NT2/D1 (cell line): ENCODE results near the gene LPIN3.
A peak's percentile ranks its signal among the peaks of the same experiment; 100 is the strongest.

Experiments used
- DNase-seq: peaks from one replicate; pipeline ENCODE4 v3.0.0-alpha.2; 2011; ENCODE audit warnings: low read depth, low spot score
- H3K27me3 ChIP-seq: 2 replicates; pipeline ENCODE4 v1.6.0; 2011; ENCODE audit warnings: mild to moderate bottlenecking; ENCODE audit not compliant: insufficient read length, insufficient read depth
- H3K36me3 ChIP-seq: 2 replicates; pipeline ENCODE4 v1.6.1; 2011; ENCODE audit warnings: mild to moderate bottlenecking, low read length, mixed read lengths; ENCODE audit not compliant: insufficient read depth, insufficient read length
- H3K4me1 ChIP-seq: 2 replicates; pipeline ENCODE4 v1.5.1; 2011; ENCODE audit not compliant: insufficient read depth, insufficient read length
- H3K4me3 ChIP-seq: 2 replicates; pipeline ENCODE4 v1.5.1; 2011; ENCODE audit warnings: low read depth; ENCODE audit not compliant: insufficient read length
- H3K9ac ChIP-seq: 2 replicates; pipeline ENCODE4 v1.6.0; 2011; ENCODE audit warnings: low read depth; ENCODE audit not compliant: insufficient read length
- H3K9me3 ChIP-seq: 2 replicates; pipeline ENCODE4 v1.5.1; 2011; ENCODE audit warnings: mild to moderate bottlenecking, low read length; ENCODE audit not compliant: insufficient read depth
- SUZ12 ChIP-seq: IDR thresholded peaks from 2 replicates; pipeline ENCODE4 v1.6.1; 2011; ENCODE audit not compliant: insufficient read length, insufficient read depth; ENCODE audit errors: extremely low read depth
- YY1 ChIP-seq: IDR thresholded peaks from 2 replicates; pipeline ENCODE4 v1.6.1; 2011; ENCODE audit not compliant: insufficient read length, insufficient read depth
- ZNF274 ChIP-seq: IDR thresholded peaks from 2 replicates; pipeline ENCODE4 v1.6.1; 2011; ENCODE audit warnings: mild to moderate bottlenecking, low read depth, low read length

LPIN3 gene

DNA sequence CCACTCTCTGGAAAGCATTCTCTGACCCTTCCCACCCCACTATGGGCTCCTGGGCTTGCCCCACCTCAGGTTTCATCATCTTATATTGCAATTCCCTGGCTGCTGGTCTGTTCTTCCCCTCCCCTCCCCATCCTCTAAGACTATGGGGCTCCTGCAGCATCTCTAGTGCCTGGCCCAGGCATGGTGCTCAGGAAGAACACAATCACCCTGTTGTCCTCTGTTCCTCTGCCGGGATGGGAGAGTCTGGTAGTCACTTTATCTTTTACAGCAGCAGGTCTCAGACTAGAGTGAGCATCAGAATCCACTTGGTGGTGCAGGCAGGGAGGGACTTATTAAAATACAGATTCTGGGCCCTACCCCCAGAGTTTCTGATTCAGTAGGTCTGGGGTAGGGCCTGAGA is 5.0 kb upstream of the LPIN3 start:
- Histone ChIP-seq H3K9ac (no peak overlapping the region), H3K27me3 (peaks cover 12% of the 10 kb centered on the region), H3K36me3 (no peaks in the 10 kb centered on the region), H3K9me3 (no peaks in the 10 kb centered on the region), H3K4me1 (peaks cover 3% of the 10 kb centered on the region), H3K4me3 (no peak overlapping the region)
- DNase-seq, result no peak
- TF ChIP-seq SUZ12, result no peak
- no peak for TF ChIP-seq YY1
- no peak for TF ChIP-seq ZNF274

DNA sequence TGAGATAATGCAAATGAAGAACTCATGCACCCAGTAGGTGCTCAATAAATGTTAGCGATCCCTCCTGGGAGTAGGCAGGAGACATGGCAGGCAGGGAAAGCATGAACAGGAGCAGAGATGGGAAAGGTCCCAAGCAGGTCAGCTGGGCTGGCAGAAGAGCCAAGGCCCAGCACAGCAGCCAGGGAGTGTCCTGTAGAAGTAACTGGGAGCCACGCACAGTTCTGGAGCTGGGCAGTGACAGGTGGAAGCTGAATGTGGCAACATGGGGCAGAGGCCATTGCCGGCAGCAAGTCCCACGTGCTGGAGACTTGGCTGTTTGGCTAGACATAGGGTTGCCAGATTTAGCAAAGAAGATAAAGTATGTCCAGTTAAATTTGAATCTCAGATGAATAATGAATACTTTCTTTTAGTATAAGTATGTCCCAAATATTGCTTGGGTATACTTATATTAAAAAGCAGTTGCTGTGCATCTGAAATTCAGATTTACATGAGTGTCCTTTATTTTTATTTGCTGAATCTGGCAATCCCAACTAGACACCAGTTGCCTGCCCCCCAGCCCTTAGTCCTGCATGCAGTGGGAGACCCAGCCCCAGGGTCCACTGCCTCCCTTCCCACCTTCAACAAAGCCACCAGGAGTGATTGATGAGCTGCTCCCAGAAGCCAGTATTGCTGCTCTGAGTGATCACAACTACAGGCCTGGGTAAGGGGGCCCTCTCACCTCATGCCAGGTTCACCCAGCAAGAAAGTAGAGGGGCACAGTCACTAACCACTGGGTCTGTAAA is 3.7 kb upstream of the LPIN3 start:
- Histone ChIP-seq H3K9ac (no peak overlapping the region), H3K27me3 (peaks cover 12% of the 10 kb centered on the region), H3K36me3 (no peaks in the 10 kb centered on the region), H3K4me3 (no peak overlapping the region), H3K4me1 (peaks cover 10% of the 10 kb centered on the region), H3K9me3 (no peaks in the 10 kb centered on the region)
- TF ChIP-seq ZNF274 (no peak), SUZ12 (no peak), YY1 (no peak)
- no peak for DNase-seq

- Histone ChIP-seq H3K4me3 (peak overlapping the region; percentile 21), H3K9ac (peak overlapping the region; percentile 39), H3K27me3 (peaks cover 12% of the 10 kb centered on the region)
Measured at GRCh38 chr20:41339957-41340326, 679 bp upstream of the LPIN3 start.

DNA sequence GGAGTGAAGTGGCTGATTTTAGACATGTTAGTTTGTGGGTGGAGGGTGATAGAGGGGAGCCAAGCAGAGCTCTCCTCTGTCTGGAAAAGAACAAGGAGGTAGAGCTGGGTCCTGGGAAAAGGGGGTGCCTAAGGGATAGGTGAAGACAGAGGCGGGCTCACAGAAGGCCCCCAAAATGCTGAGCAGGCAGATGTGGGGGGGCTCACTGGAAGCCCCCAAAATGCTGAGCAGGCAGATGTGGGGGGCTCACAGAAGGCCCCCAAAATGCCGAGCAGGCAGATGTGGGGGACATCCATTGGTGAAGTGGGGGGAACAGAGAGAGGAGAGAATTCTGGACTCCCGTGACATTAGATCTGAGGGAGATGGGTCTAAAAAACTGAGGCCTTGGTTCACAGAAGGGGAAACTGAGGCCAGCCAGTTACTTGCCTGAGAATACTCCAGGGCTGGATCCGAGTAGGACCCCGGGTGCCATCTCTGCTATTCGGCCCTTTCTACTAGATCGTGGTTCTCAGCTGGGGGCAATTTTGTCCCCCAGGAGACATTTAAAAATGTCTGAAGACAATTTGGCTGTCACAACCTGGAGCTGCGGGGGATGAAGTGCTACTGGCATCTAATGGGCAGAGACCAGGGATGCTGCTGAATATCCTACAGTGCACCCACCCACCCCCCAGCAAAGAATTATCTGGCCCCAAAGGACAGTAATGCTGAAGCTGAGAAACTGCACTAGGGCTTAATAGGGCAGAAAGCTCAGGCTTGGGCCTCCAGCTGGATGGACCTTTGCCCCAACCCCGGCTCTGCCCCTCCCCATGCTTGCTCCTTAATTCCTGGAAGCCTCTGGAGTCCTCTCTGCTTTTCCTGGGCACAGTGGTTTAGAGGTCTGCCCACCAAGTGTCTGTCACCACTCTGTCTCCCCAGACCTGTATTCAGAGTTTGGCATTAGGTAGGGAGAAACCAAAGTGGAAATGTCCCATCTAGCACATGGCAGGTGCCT is 2.1 kb downstream of the LPIN3 start:
- Histone ChIP-seq H3K9ac (no peak overlapping the region), H3K36me3 (peaks cover 11% of the 10 kb centered on the region), H3K4me1 (peaks cover 11% of the 10 kb centered on the region), H3K9me3 (no peaks in the 10 kb centered on the region), H3K4me3 (no peak overlapping the region), H3K27me3 (peaks cover 12% of the 10 kb centered on the region)
- TF ChIP-seq YY1, result no peak
- no peak for TF ChIP-seq ZNF274
- TF ChIP-seq SUZ12, result no peak
- no peak for DNase-seq

More at GRCh38 chr20:41339957-41340326, 679 bp upstream of the LPIN3 start:
- Histone ChIP-seq H3K36me3 (no peaks in the 10 kb centered on the region), H3K9me3 (no peaks in the 10 kb centered on the region), H3K4me1 (peaks cover 10% of the 10 kb centered on the region)
- DNase-seq, result peak; percentile 62
- TF ChIP-seq SUZ12, result no peak
- TF ChIP-seq ZNF274, result no peak
- TF ChIP-seq YY1, result no peak

DNA sequence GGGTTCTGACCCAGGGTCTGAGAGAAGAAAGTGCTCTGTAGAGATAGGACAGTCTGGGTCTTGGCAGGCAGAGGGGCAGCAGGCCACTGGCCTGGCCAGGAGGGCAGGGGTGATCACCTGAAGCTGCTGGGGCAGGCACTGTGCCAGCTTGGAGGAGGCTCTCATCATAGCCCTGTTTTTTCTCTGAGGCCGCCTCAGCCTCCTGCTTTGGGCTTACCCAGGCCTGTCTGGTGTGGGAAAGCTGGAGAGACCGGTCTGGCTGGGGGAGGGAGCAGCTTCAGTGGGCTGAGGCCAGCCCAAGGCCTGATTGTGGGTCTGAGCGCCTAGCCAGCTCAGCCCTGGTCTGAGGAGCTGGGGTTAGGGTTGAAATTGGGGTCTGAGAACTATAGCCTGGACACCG is 3.9 kb downstream of the LPIN3 start:
- no peak overlapping the region for H3K9ac ChIP-seq
- no peak for TF ChIP-seq SUZ12
- TF ChIP-seq YY1, result no peak
- TF ChIP-seq ZNF274, result no peak
- H3K27me3 ChIP-seq, result peaks cover 5% of the 10 kb centered on the region
- DNase-seq, result no peak
- peaks cover 21% of the 10 kb centered on the region for H3K36me3 ChIP-seq
- peaks cover 11% of the 10 kb centered on the region for H3K4me1 ChIP-seq
- no peaks in the 10 kb centered on the region for H3K9me3 ChIP-seq
- no peak overlapping the region for H3K4me3 ChIP-seq

GRCh38 chr20:41344938-41345728 is 4.5 kb downstream of the LPIN3 start:
- no peak for DNase-seq
- Histone ChIP-seq H3K4me1 (peaks cover 11% of the 10 kb centered on the region), H3K9ac (no peak overlapping the region), H3K4me3 (no peak overlapping the region), H3K9me3 (no peaks in the 10 kb centered on the region), H3K36me3 (peaks cover 27% of the 10 kb centered on the region), H3K27me3 (no peaks in the 10 kb centered on the region)
- TF ChIP-seq ZNF274 (no peak), YY1 (no peak), SUZ12 (no peak)
